ENCODE measurements around the gene USP34.

The USP34 gene

GRCh38 chr2:61162721-61163120, 308.2 kb downstream of the USP34 start:
- H3K27me3 ChIP-seq (replicated peaks) = no peaks in the 10 kb centered on the region
- in situ Hi-C loops (cut with HindIII; ENCODE audit: low pct_ligation_motif_present, low sequenced_read_pairs) = no loop called here

GRCh38 chr2:61161888-61162287, 309.0 kb downstream of the USP34 start, which contains the start of gene C2orf74:
Gene C2orf74 (plus strand): TSS chr2:61162188. CDS start chr2:61162515, 327 bp downstream.
- in situ Hi-C loops (cut with HindIII; ENCODE audit: low pct_ligation_motif_present, low sequenced_read_pairs) = no loop called here
- Histone ChIP-seq H3K27ac (no peak within 1 kb of the TSS), H3K27me3 (replicated peaks) (no peaks in the 10 kb centered on the region), H3K4me3 (ENCODE audit: low read depth, low read length) (no peak within 1 kb of the TSS), H3K36me3 (replicated peaks) (peaks cover 11% of the 10 kb centered on the region)
- TF ChIP-seq, protein P1, sequence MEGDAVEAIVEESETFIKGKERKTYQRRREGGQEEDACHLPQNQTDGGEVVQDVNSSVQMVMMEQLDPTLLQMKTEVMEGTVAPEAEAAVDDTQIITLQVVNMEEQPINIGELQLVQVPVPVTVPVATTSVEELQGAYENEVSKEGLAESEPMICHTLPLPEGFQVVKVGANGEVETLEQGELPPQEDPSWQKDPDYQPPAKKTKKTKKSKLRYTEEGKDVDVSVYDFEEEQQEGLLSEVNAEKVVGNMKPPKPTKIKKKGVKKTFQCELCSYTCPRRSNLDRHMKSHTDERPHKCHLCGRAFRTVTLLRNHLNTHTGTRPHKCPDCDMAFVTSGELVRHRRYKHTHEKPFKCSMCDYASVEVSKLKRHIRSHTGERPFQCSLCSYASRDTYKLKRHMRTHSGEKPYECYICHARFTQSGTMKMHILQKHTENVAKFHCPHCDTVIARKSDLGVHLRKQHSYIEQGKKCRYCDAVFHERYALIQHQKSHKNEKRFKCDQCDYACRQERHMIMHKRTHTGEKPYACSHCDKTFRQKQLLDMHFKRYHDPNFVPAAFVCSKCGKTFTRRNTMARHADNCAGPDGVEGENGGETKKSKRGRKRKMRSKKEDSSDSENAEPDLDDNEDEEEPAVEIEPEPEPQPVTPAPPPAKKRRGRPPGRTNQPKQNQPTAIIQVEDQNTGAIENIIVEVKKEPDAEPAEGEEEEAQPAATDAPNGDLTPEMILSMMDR (IDR thresholded peaks at IDR 0.05; ENCODE audit: low read depth, low read length, missing control alignments) = no peak
- DNase-seq = no peak

More at GRCh38 chr2:61162721-61163120, 308.2 kb downstream of the USP34 start:
- TF ChIP-seq, protein P1 (IDR thresholded peaks at IDR 0.05; ENCODE audit: low read depth, low read length, missing control alignments) = no peak
- no peak overlapping the region for H3K4me3 ChIP-seq (ENCODE audit: low read depth, low read length)
- no peak overlapping the region for H3K27ac ChIP-seq
- DNase-seq = no peak
- peaks cover 11% of the 10 kb centered on the region for H3K36me3 ChIP-seq (replicated peaks)

DNA sequence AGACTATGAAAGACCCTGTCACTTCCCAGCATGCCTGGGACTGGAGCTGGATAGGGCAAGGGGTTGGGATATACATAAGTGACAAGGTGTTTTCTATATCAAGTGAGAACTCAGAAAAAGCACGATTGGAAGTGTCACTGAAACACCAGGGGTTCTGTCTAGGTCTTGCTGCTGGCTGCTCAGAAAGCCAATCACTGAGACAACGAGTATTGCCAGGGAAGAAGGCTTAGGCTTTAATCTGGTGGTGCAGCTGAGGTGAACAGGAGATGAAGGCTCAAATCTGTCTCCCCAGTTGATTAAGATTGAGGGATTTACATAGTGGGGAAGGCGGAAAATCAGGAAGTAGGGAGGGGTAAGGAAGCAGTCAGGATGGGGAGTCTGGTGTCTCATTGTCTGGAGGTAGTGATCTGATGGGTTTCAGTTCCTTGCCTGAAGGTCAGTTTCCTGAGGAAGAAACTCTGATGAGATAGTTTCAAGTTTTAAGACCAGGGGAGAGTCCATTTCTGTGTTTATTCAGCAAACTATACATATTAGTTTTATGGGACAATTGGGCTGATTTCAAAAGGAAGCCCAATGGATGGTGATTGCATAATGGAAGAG, 312.4 kb downstream of the USP34 start:
- no peaks in the 10 kb centered on the region for H3K36me3 ChIP-seq (replicated peaks)
- no peak overlapping the region for H3K27ac ChIP-seq
- no peak for DNase-seq
- H3K4me3 ChIP-seq (ENCODE audit: low read depth, low read length) = no peak overlapping the region
- H3K27me3 ChIP-seq (replicated peaks) = no peaks in the 10 kb centered on the region
- in situ Hi-C loops (cut with HindIII; ENCODE audit: low pct_ligation_motif_present, low sequenced_read_pairs) = no loop called here
- TF ChIP-seq, protein P1 (IDR thresholded peaks at IDR 0.05; ENCODE audit: low read depth, low read length, missing control alignments) = no peak

- H3K4me3 ChIP-seq (ENCODE audit: low read depth, low read length) = no peak overlapping the region
- in situ Hi-C loops (cut with HindIII; ENCODE audit: low pct_ligation_motif_present, low sequenced_read_pairs) = no loop called here
- no peak overlapping the region for H3K27ac ChIP-seq
Observed at GRCh38 chr2:61157371-61158003, 313.4 kb downstream of the USP34 start.

GRCh38 chr2:61151436-61151835, 319.5 kb downstream of the USP34 start:
- Histone ChIP-seq H3K27me3 (replicated peaks) (no peaks in the 10 kb centered on the region), H3K4me3 (ENCODE audit: low read depth, low read length) (no peak overlapping the region), H3K27ac (no peak overlapping the region), H3K36me3 (replicated peaks) (peaks cover 10% of the 10 kb centered on the region)
- TF ChIP-seq, protein P1 (IDR thresholded peaks at IDR 0.05; ENCODE audit: low read depth, low read length, missing control alignments) = no peak
- in situ Hi-C loops (cut with HindIII; ENCODE audit: low pct_ligation_motif_present, low sequenced_read_pairs) = no loop called here
- DNase-seq = peak; percentile 31

More at GRCh38 chr2:61157371-61158003, 313.4 kb downstream of the USP34 start:
- H3K27me3 ChIP-seq (replicated peaks) = no peaks in the 10 kb centered on the region
- H3K36me3 ChIP-seq (replicated peaks) = no peaks in the 10 kb centered on the region
- TF ChIP-seq, protein P1 (IDR thresholded peaks at IDR 0.05; ENCODE audit: low read depth, low read length, missing control alignments) = no peak
- no peak for DNase-seq

Data from brain microvascular endothelial cell (primary cell).